ENCODE measurements around the gene AQP3.
"Not testable (repeated sequence)": the region's sequence is repeated elsewhere in the genome, so short reads cannot be mapped to it uniquely, and the experiment has no call there.

The AQP3 gene

GRCh38 chr9:33403941-33404787, 43.2 kb downstream of the AQP3 start:
- Histone ChIP-seq H3F3A (ENCODE audit: control insufficient read depth, insufficient read depth) (no peaks in the 10 kb centered on the region), H3K4me1 (ENCODE audit: control insufficient read depth, low read length) (no peaks in the 10 kb centered on the region), H3K9me2 (replicated peaks; ENCODE audit: control insufficient read depth, low read length) (no peaks in the 10 kb centered on the region), H3K27me3 (ENCODE audit: control insufficient read depth, low read length) (no peaks in the 10 kb centered on the region; the same call in 1 of the 2 replicates), H3K27ac (ENCODE audit: low read depth, low read length) (no peak overlapping the region), H3K9me3 (ENCODE audit: control insufficient read depth, insufficient read depth, low read length) (no peaks in the 10 kb centered on the region), H3K4me3 (ENCODE audit: low read length) (no peak overlapping the region), H4K20me1 (ENCODE audit: control insufficient read depth, insufficient read depth, low read depth, low read length) (no peaks in the 10 kb centered on the region), H3K36me3 (ENCODE audit: control insufficient read depth, low read length) (no peaks in the 10 kb centered on the region), H3K4me2 (ENCODE audit: low read length) (no peak overlapping the region), H3K79me2 (ENCODE audit: control insufficient read depth, low read length) (no peaks in the 10 kb centered on the region)
- TF ChIP-seq EZH2phosphoT487 (IDR thresholded peaks at IDR 0.05; ENCODE audit: borderline replicate concordance, low read length) (no peak), CTCF (IDR thresholded peaks at IDR 0.05; ENCODE audit: low read depth, low read length, poor library complexity, severe bottlenecking) (no peak)

- not testable (repeated sequence) for H3K9me2 ChIP-seq (replicated peaks; ENCODE audit: control insufficient read depth, low read length); H3K79me2 ChIP-seq (ENCODE audit: control insufficient read depth, low read length); H3F3A ChIP-seq (ENCODE audit: control insufficient read depth, insufficient read depth); H3K27ac ChIP-seq (ENCODE audit: low read depth, low read length); H3K27me3 ChIP-seq (ENCODE audit: control insufficient read depth, low read length); H3K9me3 ChIP-seq (ENCODE audit: control insufficient read depth, insufficient read depth, low read length); H3K4me1 ChIP-seq (ENCODE audit: control insufficient read depth, low read length); H4K20me1 ChIP-seq (ENCODE audit: control insufficient read depth, insufficient read depth, low read depth, low read length); H3K36me3 ChIP-seq (ENCODE audit: control insufficient read depth, low read length); H3K4me3 ChIP-seq (ENCODE audit: low read length)
- H3K4me2 ChIP-seq (ENCODE audit: low read length): peak within 1 kb of the TSS; percentile 31; the same call in 1 of the 2 replicates
These were observed 45.0 kb downstream of the AQP3 start, which contains the start of gene AQP7 for GRCh38 chr9:33402371-33402770. Gene AQP7 (minus strand): TSS chr9:33402568. CDS start chr9:33401262, 1,306 bp downstream.

GRCh38 chr9:33401809-33402208, 45.6 kb downstream of the AQP3 start:
- not testable (repeated sequence) for H3K9me3 ChIP-seq (ENCODE audit: control insufficient read depth, insufficient read depth, low read length); H3K36me3 ChIP-seq (ENCODE audit: control insufficient read depth, low read length); H3K27me3 ChIP-seq (ENCODE audit: control insufficient read depth, low read length); H3K4me1 ChIP-seq (ENCODE audit: control insufficient read depth, low read length); H3K27ac ChIP-seq (ENCODE audit: low read depth, low read length); H3K4me3 ChIP-seq (ENCODE audit: low read length); H3F3A ChIP-seq (ENCODE audit: control insufficient read depth, insufficient read depth); H3K4me2 ChIP-seq (ENCODE audit: low read length); H3K79me2 ChIP-seq (ENCODE audit: control insufficient read depth, low read length); H4K20me1 ChIP-seq (ENCODE audit: control insufficient read depth, insufficient read depth, low read depth, low read length); H3K9me2 ChIP-seq (replicated peaks; ENCODE audit: control insufficient read depth, low read length)

- H3K36me3 ChIP-seq (ENCODE audit: control insufficient read depth, low read length); H3K9me3 ChIP-seq (ENCODE audit: control insufficient read depth, insufficient read depth, low read length); H4K20me1 ChIP-seq (ENCODE audit: control insufficient read depth, insufficient read depth, low read depth, low read length); H3K9me2 ChIP-seq (replicated peaks; ENCODE audit: control insufficient read depth, low read length); H3F3A ChIP-seq (ENCODE audit: control insufficient read depth, insufficient read depth); H3K4me1 ChIP-seq (ENCODE audit: control insufficient read depth, low read length); H3K27me3 ChIP-seq (ENCODE audit: control insufficient read depth, low read length); H3K4me2 ChIP-seq (ENCODE audit: low read length); H3K27ac ChIP-seq (ENCODE audit: low read depth, low read length); H3K79me2 ChIP-seq (ENCODE audit: control insufficient read depth, low read length); H3K4me3 ChIP-seq (ENCODE audit: low read length): not testable (repeated sequence)
These were observed 48.3 kb downstream of the AQP3 start for GRCh38 chr9:33399047-33399446.

GRCh38 chr9:33397801-33398200, 49.6 kb downstream of the AQP3 start:
- H3K9me3 ChIP-seq (ENCODE audit: control insufficient read depth, insufficient read depth, low read length); H3K4me2 ChIP-seq (ENCODE audit: low read length); H4K20me1 ChIP-seq (ENCODE audit: control insufficient read depth, insufficient read depth, low read depth, low read length); H3K27me3 ChIP-seq (ENCODE audit: control insufficient read depth, low read length); H3K4me3 ChIP-seq (ENCODE audit: low read length); H3F3A ChIP-seq (ENCODE audit: control insufficient read depth, insufficient read depth); H3K9me2 ChIP-seq (replicated peaks; ENCODE audit: control insufficient read depth, low read length); H3K79me2 ChIP-seq (ENCODE audit: control insufficient read depth, low read length); H3K36me3 ChIP-seq (ENCODE audit: control insufficient read depth, low read length); H3K27ac ChIP-seq (ENCODE audit: low read depth, low read length); H3K4me1 ChIP-seq (ENCODE audit: control insufficient read depth, low read length): not testable (repeated sequence)

- H3K36me3 ChIP-seq (ENCODE audit: control insufficient read depth, low read length); H3K9me3 ChIP-seq (ENCODE audit: control insufficient read depth, insufficient read depth, low read length); H3K9me2 ChIP-seq (replicated peaks; ENCODE audit: control insufficient read depth, low read length); H4K20me1 ChIP-seq (ENCODE audit: control insufficient read depth, insufficient read depth, low read depth, low read length); H3K27me3 ChIP-seq (ENCODE audit: control insufficient read depth, low read length); H3K27ac ChIP-seq (ENCODE audit: low read depth, low read length); H3K4me3 ChIP-seq (ENCODE audit: low read length); H3K79me2 ChIP-seq (ENCODE audit: control insufficient read depth, low read length); H3K4me2 ChIP-seq (ENCODE audit: low read length); H3F3A ChIP-seq (ENCODE audit: control insufficient read depth, insufficient read depth); H3K4me1 ChIP-seq (ENCODE audit: control insufficient read depth, low read length): not testable (repeated sequence)
These were observed 52.1 kb downstream of the AQP3 start for GRCh38 chr9:33395159-33395879.

- not testable (repeated sequence) for H3K9me2 ChIP-seq (replicated peaks; ENCODE audit: control insufficient read depth, low read length); H3K27ac ChIP-seq (ENCODE audit: low read depth, low read length)
These were observed 53.4 kb downstream of the AQP3 start for GRCh38 chr9:33393986-33394385.

More at GRCh38 chr9:33393986-33394385, 53.4 kb downstream of the AQP3 start:
- not testable (repeated sequence) for H3K27me3 ChIP-seq (ENCODE audit: control insufficient read depth, low read length); H3K36me3 ChIP-seq (ENCODE audit: control insufficient read depth, low read length); H3K9me3 ChIP-seq (ENCODE audit: control insufficient read depth, insufficient read depth, low read length); H3F3A ChIP-seq (ENCODE audit: control insufficient read depth, insufficient read depth); H3K4me1 ChIP-seq (ENCODE audit: control insufficient read depth, low read length); H3K4me3 ChIP-seq (ENCODE audit: low read length); H3K79me2 ChIP-seq (ENCODE audit: control insufficient read depth, low read length); H3K4me2 ChIP-seq (ENCODE audit: low read length); H4K20me1 ChIP-seq (ENCODE audit: control insufficient read depth, insufficient read depth, low read depth, low read length)

All from DOHH2 (cell line).